Calu3 (cell line): ENCODE results near the gene ATP2A1. TPM values are rescaled to one million over a fixed set of nuclear protein-coding genes. Genes with fewer than 3 reads are reported as not detected.

ENCODE experiments used
- BruUV-seq: library from RNA; stranded (reverse); fragments of 400-500 nt; replicated peaks from 2 replicates; lab custom pipeline; 2021; lab: Mats Ljungman, UMichigan
- CTCF ChIA-PET: fragments of 300-600 bp; sonication (Branson Sonifier 250); formaldehyde crosslinking; loops from one replicate; lab custom pipeline; 2022; ENCODE audit warnings: antibody characterized with exemption; lab: Charles Lee
- DNase-seq: peaks from one replicate; pipeline ENCODE4 v3.0.0; 2022
- H3K27ac Mint-ChIP-seq: one replicate; pipeline ENCODE4 v1.8.0; 2022; ENCODE audit warnings: mixed read lengths; ENCODE audit not compliant: unreplicated experiment
- H3K27me3 Mint-ChIP-seq: one replicate; pipeline ENCODE4 v1.8.0; 2022; ENCODE audit warnings: mixed read lengths; ENCODE audit not compliant: unreplicated experiment
- H3K36me3 Mint-ChIP-seq: one replicate; pipeline ENCODE4 v1.8.0; 2022; ENCODE audit warnings: mild to moderate bottlenecking, moderate library complexity, mixed read lengths; ENCODE audit not compliant: insufficient read depth, unreplicated experiment
- H3K4me1 Mint-ChIP-seq: one replicate; pipeline ENCODE4 v1.8.0; 2022; ENCODE audit warnings: mild to moderate bottlenecking, low read depth, mixed read lengths; ENCODE audit not compliant: unreplicated experiment
- H3K4me3 Mint-ChIP-seq: one replicate; pipeline ENCODE4 v1.8.0; 2022; ENCODE audit warnings: mild to moderate bottlenecking, low read depth, moderate library complexity, mixed read lengths; ENCODE audit not compliant: unreplicated experiment
- H3K9me3 Mint-ChIP-seq: one replicate; pipeline ENCODE4 v1.8.0; 2022; ENCODE audit warnings: low read depth, mixed read lengths; ENCODE audit not compliant: unreplicated experiment
- intact Hi-C: fragments of 100-400 bp; cut with micrococcal nuclease; formaldehyde crosslinking; loops from one replicate; pipeline ENCODE4 v1.10.0; 2022; ENCODE audit not compliant: unreplicated experiment
- total RNA-seq: library from RNA; stranded (reverse); gene quantifications from 2 replicates; pipeline ENCODE4 v1.2.3, GENCODE V29; 2022
- TF ChIP-seq, protein P1 (sequence below): fragments of 200-600 bp; IDR thresholded peaks from one replicate; pipeline ENCODE4 v1.8.0; 2022; ENCODE audit warnings: antibody characterized with exemption; ENCODE audit not compliant: unreplicated experiment

Gene ATP2A1
- total RNA-seq, 1 experiment from 2014 or later, result 5.7 TPM

DNA sequence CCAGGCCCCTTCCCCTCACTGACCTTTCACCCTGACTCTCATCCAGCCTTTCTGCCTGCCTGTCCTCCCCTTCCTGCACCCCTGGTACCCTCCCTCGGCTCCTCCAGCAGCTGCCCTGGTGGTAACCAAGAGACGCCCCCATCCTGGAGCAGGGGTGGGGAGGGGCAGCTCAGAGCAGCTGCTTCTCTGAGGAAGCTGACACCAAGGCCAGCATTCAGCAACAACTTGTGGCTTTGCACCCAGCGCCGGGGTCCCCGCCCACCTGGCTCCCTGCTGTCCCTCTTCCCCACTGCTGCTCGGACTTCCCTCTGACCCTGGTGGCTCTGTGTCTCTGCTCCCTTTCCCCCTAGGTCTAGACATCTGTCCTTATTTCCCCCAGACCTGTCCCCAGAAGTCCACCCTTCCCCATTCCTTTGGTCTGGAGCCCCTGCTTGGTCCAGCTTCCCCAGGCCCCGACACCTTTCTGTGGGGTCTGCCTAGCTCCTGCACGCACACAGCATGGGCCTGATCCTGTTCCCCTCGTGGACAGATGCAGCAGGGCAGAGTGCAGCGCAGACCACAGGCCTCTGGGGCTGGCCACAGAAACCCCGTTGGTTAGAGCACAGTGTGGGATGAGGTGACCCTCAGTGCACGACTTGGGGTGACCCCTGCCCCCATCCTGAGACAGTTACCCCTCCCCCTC lies 1.2 kb upstream of the ATP2A1 start:
- no peaks in the 10 kb centered on the region for H3K9me3 Mint-ChIP-seq
- intact Hi-C loops, result no loop called here
- CTCF ChIA-PET, result no interaction called here
- peak overlapping the region; percentile 88 for H3K4me3 Mint-ChIP-seq
- TF ChIP-seq, protein P1, sequence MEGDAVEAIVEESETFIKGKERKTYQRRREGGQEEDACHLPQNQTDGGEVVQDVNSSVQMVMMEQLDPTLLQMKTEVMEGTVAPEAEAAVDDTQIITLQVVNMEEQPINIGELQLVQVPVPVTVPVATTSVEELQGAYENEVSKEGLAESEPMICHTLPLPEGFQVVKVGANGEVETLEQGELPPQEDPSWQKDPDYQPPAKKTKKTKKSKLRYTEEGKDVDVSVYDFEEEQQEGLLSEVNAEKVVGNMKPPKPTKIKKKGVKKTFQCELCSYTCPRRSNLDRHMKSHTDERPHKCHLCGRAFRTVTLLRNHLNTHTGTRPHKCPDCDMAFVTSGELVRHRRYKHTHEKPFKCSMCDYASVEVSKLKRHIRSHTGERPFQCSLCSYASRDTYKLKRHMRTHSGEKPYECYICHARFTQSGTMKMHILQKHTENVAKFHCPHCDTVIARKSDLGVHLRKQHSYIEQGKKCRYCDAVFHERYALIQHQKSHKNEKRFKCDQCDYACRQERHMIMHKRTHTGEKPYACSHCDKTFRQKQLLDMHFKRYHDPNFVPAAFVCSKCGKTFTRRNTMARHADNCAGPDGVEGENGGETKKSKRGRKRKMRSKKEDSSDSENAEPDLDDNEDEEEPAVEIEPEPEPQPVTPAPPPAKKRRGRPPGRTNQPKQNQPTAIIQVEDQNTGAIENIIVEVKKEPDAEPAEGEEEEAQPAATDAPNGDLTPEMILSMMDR, result no peak
- no peak overlapping the region for H3K27ac Mint-ChIP-seq
- no peak for DNase-seq
- H3K36me3 Mint-ChIP-seq, result peaks cover 87% of the 10 kb centered on the region
- no peaks in the 10 kb centered on the region for H3K27me3 Mint-ChIP-seq
- H3K4me1 Mint-ChIP-seq, result peaks cover 13% of the 10 kb centered on the region
- no TSS peak for BruUV-seq

DNA sequence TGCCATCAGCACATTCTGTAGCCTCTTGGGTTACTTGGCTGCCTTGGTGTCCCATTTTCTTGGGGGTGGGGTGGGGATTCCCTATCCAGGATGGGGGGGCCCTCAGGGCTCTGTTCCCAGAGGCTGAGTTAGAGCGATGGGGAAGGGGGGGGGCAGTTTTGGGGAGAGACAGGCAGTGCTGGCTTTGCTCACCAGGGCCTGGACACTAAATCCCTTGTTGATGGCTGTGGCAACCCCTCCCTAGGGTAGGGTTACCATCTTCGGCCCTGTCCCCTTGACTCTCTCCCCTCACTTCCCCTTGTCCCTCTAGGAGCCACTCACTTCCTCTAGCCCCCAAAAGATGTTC lies 660 bp upstream of the ATP2A1 start:
- DNase-seq, result no peak
- CTCF ChIA-PET, result no interaction called here
- Mint-ChIP-seq H3K27ac (peak overlapping the region; percentile 44), H3K36me3 (peaks cover 85% of the 10 kb centered on the region), H3K9me3 (no peaks in the 10 kb centered on the region), H3K4me3 (peak overlapping the region; percentile 88), H3K27me3 (no peaks in the 10 kb centered on the region), H3K4me1 (peaks cover 13% of the 10 kb centered on the region)
- no TSS peak for BruUV-seq
- intact Hi-C loops, result no loop called here
- TF ChIP-seq, protein P1, result no peak

DNA sequence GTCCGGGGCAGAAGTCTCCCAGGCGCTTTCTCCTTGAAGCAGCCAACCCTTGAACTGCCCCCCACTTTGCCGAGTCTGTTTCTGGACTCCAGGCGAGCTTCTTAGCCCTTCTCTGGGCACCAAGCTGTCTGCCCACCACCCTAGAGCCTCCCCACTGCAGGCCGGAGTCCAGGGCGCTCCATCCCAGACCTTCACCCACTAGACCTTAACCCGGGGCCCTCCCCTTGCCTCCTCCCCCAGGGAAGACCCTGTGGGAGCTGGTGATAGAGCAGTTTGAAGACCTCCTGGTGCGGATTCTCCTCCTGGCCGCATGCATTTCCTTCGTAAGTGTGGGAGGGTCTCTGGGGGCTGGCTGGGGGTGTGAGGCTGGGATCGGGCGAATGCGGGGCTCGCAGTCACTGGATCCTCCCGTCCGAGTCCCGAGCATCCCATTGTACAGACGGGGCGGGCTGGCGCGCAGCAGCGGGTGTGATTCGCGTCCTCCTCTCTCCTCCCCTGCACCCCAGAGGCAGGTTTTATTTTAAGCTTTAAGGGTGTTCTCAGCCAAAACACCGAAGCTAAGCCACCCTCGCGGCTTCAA lies 1.1 kb downstream of the ATP2A1 start:
- CTCF ChIA-PET, result interaction anchor here (0.7 to 1.0 kb wide), 2 partner anchors 21 to 60 kb away, joined by 3 to 10 read pairs; no protein-coding TSS in a partner anchor
- no peak for DNase-seq
- H3K4me3 Mint-ChIP-seq, result peak overlapping the region; percentile 88
- H3K9me3 Mint-ChIP-seq, result no peaks in the 10 kb centered on the region
- peaks cover 68% of the 10 kb centered on the region for H3K36me3 Mint-ChIP-seq
- intact Hi-C loops, result no loop called here
- TF ChIP-seq, protein P1, result no peak
- peaks cover 13% of the 10 kb centered on the region for H3K4me1 Mint-ChIP-seq
- H3K27me3 Mint-ChIP-seq, result no peaks in the 10 kb centered on the region
- BruUV-seq, result TSS peak; percentile 49
- peak overlapping the region; percentile 68 for H3K27ac Mint-ChIP-seq

DNA sequence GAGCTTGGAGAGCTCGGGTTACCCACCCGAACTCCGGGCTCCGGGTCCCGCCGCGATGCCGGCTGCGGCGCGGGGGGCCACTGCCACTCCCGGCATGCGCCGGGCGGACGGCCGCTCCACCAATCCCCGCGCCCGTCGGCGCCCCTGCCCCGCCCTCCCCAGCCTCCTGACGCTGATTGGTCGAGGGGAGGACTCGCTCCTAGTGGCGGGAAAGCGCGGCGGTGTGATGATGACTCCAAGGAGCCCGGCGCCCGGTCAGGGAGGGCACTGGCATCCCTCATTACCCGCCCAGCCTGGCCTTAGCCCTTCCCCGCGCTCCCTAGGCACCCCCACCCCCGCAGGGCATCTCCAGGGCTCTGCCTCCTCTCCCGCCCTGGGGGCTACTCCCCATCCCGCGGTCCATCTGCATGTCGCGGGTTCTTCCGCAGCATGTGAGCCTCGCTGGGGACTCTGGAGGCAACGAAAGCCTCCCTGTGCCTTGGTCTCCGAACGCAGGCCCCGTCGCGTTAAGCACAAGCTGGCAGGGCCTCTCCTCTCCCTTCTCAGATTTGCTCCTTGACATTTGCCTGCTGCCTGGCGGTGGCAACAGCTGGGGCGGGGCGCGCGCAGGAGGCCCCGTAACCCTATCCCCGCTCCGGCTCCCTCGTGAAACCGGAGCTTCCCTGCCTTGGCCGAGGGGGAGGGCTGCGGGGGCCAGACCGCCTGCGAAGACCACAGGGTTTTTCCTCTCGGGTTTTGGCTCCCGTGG lies 1.7 kb downstream of the ATP2A1 start:
- peaks cover 63% of the 10 kb centered on the region for H3K36me3 Mint-ChIP-seq
- H3K4me3 Mint-ChIP-seq, result peak overlapping the region; percentile 88
- peak; percentile 84 for DNase-seq
- H3K9me3 Mint-ChIP-seq, result no peaks in the 10 kb centered on the region
- peak overlapping the region; percentile 68 for H3K27ac Mint-ChIP-seq
- no peaks in the 10 kb centered on the region for H3K27me3 Mint-ChIP-seq
- H3K4me1 Mint-ChIP-seq, result peaks cover 13% of the 10 kb centered on the region
- BruUV-seq, result no TSS peak
- TF ChIP-seq, protein P1, result no peak
- CTCF ChIA-PET, result interaction anchor here (1.0 kb wide), 1 partner anchor 20 kb away, joined by 3 read pairs; no protein-coding TSS in a partner anchor
- intact Hi-C loops, result no loop called here
